NCI-H2196 (cell line): ENCODE data around the gene ID2.
"Not testable (repeated sequence)": the region's sequence is repeated elsewhere in the genome, so short reads cannot be mapped to it uniquely, and the experiment has no call there.

ENCODE experiments used
- DNase-seq: peaks from one replicate; lab custom pipeline; 2025; ENCODE audit not compliant: unreplicated experiment; lab: John Stamatoyannopoulos, UW

ID2 gene

GRCh38 chr2:8725838-8726237, 44.0 kb downstream of the ID2 start:
- DNase-seq, result no peak

- DNase-seq, result no peak
Observed at GRCh38 chr2:8728305-8729015, 46.6 kb downstream of the ID2 start.

GRCh38 chr2:8729101-8729500, 47.2 kb downstream of the ID2 start:
- DNase-seq, result not testable (repeated sequence)

GRCh38 chr2:8729939-8730338, 48.1 kb downstream of the ID2 start:
- DNase-seq, result no peak

GRCh38 chr2:8732601-8733000, 50.7 kb downstream of the ID2 start:
- no peak for DNase-seq
